Suppressor macrophage treated with lipopolysaccharide for 1 hour (primary cell): ENCODE data around the gene SLA2.

ENCODE experiments used
- DNase-seq, 3 donors: peaks; one replicate each; pipeline ENCODE4 v3.0.0-alpha.2; 2020 to 2022

The SLA2 gene

GRCh38 chr20:36607586-36608387 is 38.2 kb downstream of the SLA2 start:
- DNase-seq: peak in 1 of 3 donors; percentile 15

GRCh38 chr20:36606158-36607066 is 39.6 kb downstream of the SLA2 start:
- peak; percentile 66 to 79 (median 75) for DNase-seq

GRCh38 chr20:36605399-36606157 is 40.4 kb downstream of the SLA2 start, which contains the start of gene RAB5IF:
Gene RAB5IF (plus strand): TSS chr20:36605779. CDS start chr20:36605952, 173 bp downstream.
- DNase-seq: peak; percentile 100

- DNase-seq: peak; percentile 40 to 44 (median 42)
Observed at GRCh38 chr20:36604952-36605398, 41.0 kb downstream of the SLA2 start.

GRCh38 chr20:36601540-36601939 is 44.5 kb downstream of the SLA2 start:
- DNase-seq: peak; percentile 53 to 58 (median 53)

GRCh38 chr20:36599912-36600345 is 46.1 kb downstream of the SLA2 start:
- peak; percentile 33 to 49 (median 46) for DNase-seq

GRCh38 chr20:36593347-36593929 is 52.6 kb downstream of the SLA2 start:
- peak in 2 of 3 donors; percentile 34 to 46 for DNase-seq

- peak in 1 of 3 donors; percentile 16 for DNase-seq
Observed at GRCh38 chr20:36591854-36592641, 53.9 kb downstream of the SLA2 start.

- no peak for DNase-seq
Observed at GRCh38 chr20:36591281-36591680, 54.7 kb downstream of the SLA2 start.

GRCh38 chr20:36587388-36588070 is 58.5 kb downstream of the SLA2 start:
- DNase-seq: no peak

GRCh38 chr20:36585410-36586125 is 60.4 kb downstream of the SLA2 start:
- no peak for DNase-seq

- no peak for DNase-seq
Observed at GRCh38 chr20:36584018-36584481, 61.9 kb downstream of the SLA2 start.

- DNase-seq: no peak
Observed at GRCh38 chr20:36582821-36583220, 63.2 kb downstream of the SLA2 start.

GRCh38 chr20:36582322-36582721 is 63.7 kb downstream of the SLA2 start:
- DNase-seq: no peak

- DNase-seq: no peak
Observed at GRCh38 chr20:36579996-36580545, 65.9 kb downstream of the SLA2 start.

- DNase-seq: no peak
Observed at GRCh38 chr20:36578356-36579041, 67.5 kb downstream of the SLA2 start.

- no peak for DNase-seq
Observed at GRCh38 chr20:36576081-36576445, 69.9 kb downstream of the SLA2 start.

GRCh38 chr20:36574366-36575135 is 71.4 kb downstream of the SLA2 start:
- peak; percentile 48 to 63 (median 57) for DNase-seq
